Tibial nerve (tissue), 3 donors: Measurements from ENCODE around the gene PTPN3.

Source experiments
- CTCF ChIP-seq, 5 experiments: fragments of 200-600 bp in 3 of 5; fragments of 450-650 bp in 2 of 5; sonication (generic) in 3 of 5; IDR thresholded peaks; one replicate each; pipeline ENCODE4 v1.5.1; 2016 to 2019; ENCODE audit warnings: antibody characterized with exemption in 5 of 5, mild to moderate bottlenecking in 3 of 5, moderate library complexity in 2 of 5
- POLR2A ChIP-seq, 2 donors: fragments of 450-650 bp; IDR thresholded peaks; one replicate each; pipeline ENCODE4 v1.6.1; 2017; ENCODE audit warnings: antibody characterized with exemption in 2 of 2, mild to moderate bottlenecking in 2 of 2, moderate library complexity in 2 of 2

GRCh38 chr9:109452761-109453160 is 45.3 kb downstream of the PTPN3 start:
- TF ChIP-seq CTCF (IDR thresholded peaks at IDR 0.05) (no peak), POLR2A (IDR thresholded peaks at IDR 0.05) (no peak)
